NB4 (cell line): Measurements from ENCODE around the gene AP1M1.

ENCODE experiments used
- DNase-seq: peaks from one replicate; pipeline ENCODE4 v3.0.0; 2010; ENCODE audit warnings: low read depth
- H3K4me3 ChIP-seq: one replicate; pipeline ENCODE4 v1.5.1; 2011; ENCODE audit warnings: mild to moderate bottlenecking, low read depth, low read length, moderate library complexity
- MYC ChIP-seq: IDR thresholded peaks from 2 replicates; pipeline ENCODE4 v1.6.1; 2011; ENCODE audit warnings: low read depth, low read length
- POLR2A ChIP-seq: IDR thresholded peaks from 2 replicates; pipeline ENCODE4 v1.6.1; 2011; ENCODE audit warnings: mild to moderate bottlenecking; ENCODE audit not compliant: insufficient read length; ENCODE audit errors: extremely low read depth
- TF ChIP-seq, protein P1 (sequence below): IDR thresholded peaks from 2 replicates; pipeline ENCODE4 v1.6.1; 2011; ENCODE audit warnings: low read depth, low read length
- TF ChIP-seq, protein P2 (sequence below): IDR thresholded peaks from one replicate; pipeline ENCODE4 v1.5.1; 2012; ENCODE audit warnings: low read depth, low read length

Gene AP1M1

GRCh38 chr19:16235811-16236652, 38.3 kb downstream of the AP1M1 start:
- no peak for DNase-seq
- TF ChIP-seq MYC (no peak), POLR2A (no peak)
- TF ChIP-seq, protein P1, sequence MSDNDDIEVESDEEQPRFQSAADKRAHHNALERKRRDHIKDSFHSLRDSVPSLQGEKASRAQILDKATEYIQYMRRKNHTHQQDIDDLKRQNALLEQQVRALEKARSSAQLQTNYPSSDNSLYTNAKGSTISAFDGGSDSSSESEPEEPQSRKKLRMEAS: no peak
- TF ChIP-seq, protein P2, sequence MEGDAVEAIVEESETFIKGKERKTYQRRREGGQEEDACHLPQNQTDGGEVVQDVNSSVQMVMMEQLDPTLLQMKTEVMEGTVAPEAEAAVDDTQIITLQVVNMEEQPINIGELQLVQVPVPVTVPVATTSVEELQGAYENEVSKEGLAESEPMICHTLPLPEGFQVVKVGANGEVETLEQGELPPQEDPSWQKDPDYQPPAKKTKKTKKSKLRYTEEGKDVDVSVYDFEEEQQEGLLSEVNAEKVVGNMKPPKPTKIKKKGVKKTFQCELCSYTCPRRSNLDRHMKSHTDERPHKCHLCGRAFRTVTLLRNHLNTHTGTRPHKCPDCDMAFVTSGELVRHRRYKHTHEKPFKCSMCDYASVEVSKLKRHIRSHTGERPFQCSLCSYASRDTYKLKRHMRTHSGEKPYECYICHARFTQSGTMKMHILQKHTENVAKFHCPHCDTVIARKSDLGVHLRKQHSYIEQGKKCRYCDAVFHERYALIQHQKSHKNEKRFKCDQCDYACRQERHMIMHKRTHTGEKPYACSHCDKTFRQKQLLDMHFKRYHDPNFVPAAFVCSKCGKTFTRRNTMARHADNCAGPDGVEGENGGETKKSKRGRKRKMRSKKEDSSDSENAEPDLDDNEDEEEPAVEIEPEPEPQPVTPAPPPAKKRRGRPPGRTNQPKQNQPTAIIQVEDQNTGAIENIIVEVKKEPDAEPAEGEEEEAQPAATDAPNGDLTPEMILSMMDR: no peak
- H3K4me3 ChIP-seq: no peak overlapping the region

DNA sequence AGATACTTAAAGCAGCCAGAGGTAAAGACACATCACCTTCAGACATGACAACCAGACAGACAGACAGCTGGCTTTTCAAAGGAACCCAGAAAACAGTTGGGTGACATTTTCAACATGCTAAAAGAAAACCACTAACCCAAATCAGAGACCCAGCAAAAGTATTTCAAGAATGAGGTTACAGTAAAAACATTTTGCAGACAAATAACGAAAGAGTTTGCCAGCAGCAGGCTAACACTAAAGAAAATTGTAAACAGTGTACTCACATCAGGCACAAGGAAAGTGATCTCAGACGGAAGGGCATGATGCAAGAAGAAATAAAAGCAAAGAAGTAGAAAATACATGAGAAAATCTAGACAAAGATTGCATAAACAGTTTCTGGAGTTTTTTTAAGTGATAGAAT, 46.4 kb downstream of the AP1M1 start:
- DNase-seq: no peak
- no peak overlapping the region for H3K4me3 ChIP-seq
- TF ChIP-seq, protein P1: no peak
- TF ChIP-seq, protein P2: no peak
- TF ChIP-seq POLR2A (no peak), MYC (no peak)

DNA sequence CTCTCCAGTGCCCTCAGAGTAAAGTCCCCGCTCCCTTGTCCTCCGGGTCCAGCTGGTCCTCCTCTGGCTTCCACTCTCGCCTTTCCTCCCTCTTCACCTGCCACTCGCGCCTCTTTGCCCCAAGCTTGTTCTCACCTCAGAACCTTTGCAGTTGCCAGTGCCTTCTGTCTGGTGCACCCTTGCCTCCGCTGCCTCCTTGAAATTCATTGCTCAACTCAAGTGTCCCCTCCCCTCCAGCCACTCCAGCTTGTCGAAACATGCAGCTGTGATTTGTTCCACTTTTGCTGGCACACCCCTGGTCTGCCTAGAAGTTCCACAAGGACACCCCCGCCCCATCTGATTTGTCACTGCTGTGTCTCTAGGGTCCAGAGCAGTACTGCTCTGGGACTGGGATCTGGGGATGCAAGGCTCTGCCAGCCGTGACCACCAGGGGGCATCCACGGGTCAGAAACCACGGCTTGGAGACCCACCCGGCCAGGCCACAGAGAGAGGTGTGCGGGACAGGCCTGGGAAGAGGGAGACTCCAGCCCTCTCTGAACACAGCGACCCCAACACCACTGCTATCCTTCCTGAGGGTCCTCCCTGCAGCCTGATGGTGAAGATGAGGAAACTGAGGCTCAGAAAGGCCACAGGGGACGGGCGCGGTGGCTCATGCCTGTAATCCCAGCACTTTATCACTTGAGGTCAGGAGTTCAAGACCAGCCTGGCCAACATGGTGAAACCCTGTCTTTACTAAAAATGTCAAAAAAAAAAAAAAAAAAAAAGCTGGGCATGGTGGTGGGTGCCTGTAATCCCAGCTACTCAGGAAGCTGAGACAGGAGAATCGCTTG, 49.9 kb downstream of the AP1M1 start:
- no peak overlapping the region for H3K4me3 ChIP-seq
- TF ChIP-seq, protein P1: no peak
- TF ChIP-seq, protein P2: peak; percentile 87
- TF ChIP-seq POLR2A: no peak
- DNase-seq: peak; percentile 83

GRCh38 chr19:16248380-16249023, 50.8 kb downstream of the AP1M1 start:
- H3K4me3 ChIP-seq: no peak overlapping the region
- TF ChIP-seq, protein P2: no peak
- TF ChIP-seq POLR2A (no peak), MYC (no peak)
- TF ChIP-seq, protein P1: no peak
- no peak for DNase-seq

GRCh38 chr19:16249826-16250404, 52.2 kb downstream of the AP1M1 start:
- TF ChIP-seq, protein P2: no peak
- TF ChIP-seq MYC: no peak
- TF ChIP-seq, protein P1: no peak
- TF ChIP-seq POLR2A: no peak
- DNase-seq: no peak
- H3K4me3 ChIP-seq: no peak overlapping the region
